DMS79 treated with DMSO at 0.1 percent for 48 hours (cell line): Measurements from ENCODE around the gene SLC52A1.

Experiments used
- DNase-seq: peaks from one replicate; lab custom pipeline; 2025; lab: John Stamatoyannopoulos, UW

The SLC52A1 gene

GRCh38 chr17:4987767-4988567 is 47.3 kb downstream of the SLC52A1 start:
- DNase-seq: peak; percentile 44

GRCh38 chr17:4986951-4987766 is 48.1 kb downstream of the SLC52A1 start, which contains the start of gene CAMTA2:
Gene CAMTA2, minus strand, starts transcription at chr17:4987675. Its CDS starts 1,453 bp downstream, at chr17:4986222.
- DNase-seq: peak; percentile 70

GRCh38 chr17:4986403-4986802 is 48.8 kb downstream of the SLC52A1 start:
- no peak for DNase-seq
